ENCODE results near the gene STK32B.

DNA sequence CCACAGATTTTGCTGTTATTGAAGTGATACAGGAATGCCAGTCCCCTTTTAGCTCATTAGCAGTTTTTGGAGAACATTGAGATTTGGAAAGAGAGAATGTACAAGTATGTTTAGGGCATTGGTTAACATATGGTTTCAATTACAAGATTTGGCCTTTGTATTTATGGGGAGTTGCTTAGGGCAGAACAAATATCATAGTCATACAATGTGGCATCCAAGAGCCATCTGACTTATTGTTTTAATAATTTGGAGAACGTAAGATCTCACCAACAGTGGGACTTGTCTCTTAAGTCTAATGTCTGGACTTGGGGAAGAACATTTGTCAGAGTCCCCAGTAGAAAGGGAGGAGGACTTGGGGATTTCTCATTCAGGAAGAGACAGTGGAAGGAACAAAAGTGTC, 166.1 kb downstream of the STK32B start:
- TF ChIP-seq POLR2A (IDR thresholded peaks at IDR 0.05): no peak
- TF ChIP-seq, protein P1, sequence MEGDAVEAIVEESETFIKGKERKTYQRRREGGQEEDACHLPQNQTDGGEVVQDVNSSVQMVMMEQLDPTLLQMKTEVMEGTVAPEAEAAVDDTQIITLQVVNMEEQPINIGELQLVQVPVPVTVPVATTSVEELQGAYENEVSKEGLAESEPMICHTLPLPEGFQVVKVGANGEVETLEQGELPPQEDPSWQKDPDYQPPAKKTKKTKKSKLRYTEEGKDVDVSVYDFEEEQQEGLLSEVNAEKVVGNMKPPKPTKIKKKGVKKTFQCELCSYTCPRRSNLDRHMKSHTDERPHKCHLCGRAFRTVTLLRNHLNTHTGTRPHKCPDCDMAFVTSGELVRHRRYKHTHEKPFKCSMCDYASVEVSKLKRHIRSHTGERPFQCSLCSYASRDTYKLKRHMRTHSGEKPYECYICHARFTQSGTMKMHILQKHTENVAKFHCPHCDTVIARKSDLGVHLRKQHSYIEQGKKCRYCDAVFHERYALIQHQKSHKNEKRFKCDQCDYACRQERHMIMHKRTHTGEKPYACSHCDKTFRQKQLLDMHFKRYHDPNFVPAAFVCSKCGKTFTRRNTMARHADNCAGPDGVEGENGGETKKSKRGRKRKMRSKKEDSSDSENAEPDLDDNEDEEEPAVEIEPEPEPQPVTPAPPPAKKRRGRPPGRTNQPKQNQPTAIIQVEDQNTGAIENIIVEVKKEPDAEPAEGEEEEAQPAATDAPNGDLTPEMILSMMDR (IDR thresholded peaks at IDR 0.05): no peak

Measured in lower leg skin (tissue), 3 donors.